Stimulated activated naive CD4-positive, alpha-beta T cell treated with Interleukin-2 at 50 U/mL for 16 hours (primary cell): ENCODE measurements around the gene TRIM61.
"Not testable (repeated sequence)": the region's sequence is repeated elsewhere in the genome, so short reads cannot be mapped to it uniquely, and the experiment has no call there.

Source experiments
- DNase-seq: peaks from one replicate; lab custom pipeline; 2025; lab: John Stamatoyannopoulos, UW

TRIM61 gene

GRCh38 chr4:164977243-164978164 lies at the start of gene TRIM61:
Gene TRIM61 (minus strand): TSS chr4:164977657. CDS start chr4:164970002, 7,655 bp downstream.
- DNase-seq = peak; percentile 10

- not testable (repeated sequence) for DNase-seq
These were observed 48.3 kb upstream of the TRIM61 start for GRCh38 chr4:165025782-165026181.

- DNase-seq = not testable (repeated sequence)
These were observed 42.5 kb upstream of the TRIM61 start for GRCh38 chr4:165019995-165020394.

- DNase-seq = no peak
These were observed 39.5 kb upstream of the TRIM61 start for GRCh38 chr4:165016971-165017370.

GRCh38 chr4:165013691-165014090 lies 36.2 kb upstream of the TRIM61 start:
- no peak for DNase-seq

GRCh38 chr4:165011403-165011802 lies 33.9 kb upstream of the TRIM61 start:
- DNase-seq = no peak

GRCh38 chr4:165010991-165011390 lies 33.5 kb upstream of the TRIM61 start:
- DNase-seq = no peak

GRCh38 chr4:165010487-165010886 lies 33.0 kb upstream of the TRIM61 start:
- DNase-seq = no peak

GRCh38 chr4:165009493-165010227 lies 32.2 kb upstream of the TRIM61 start:
- no peak for DNase-seq

- DNase-seq = no peak
These were observed 29.4 kb upstream of the TRIM61 start for GRCh38 chr4:165006886-165007285.

GRCh38 chr4:165006456-165006855 lies 29.0 kb upstream of the TRIM61 start:
- DNase-seq = no peak

GRCh38 chr4:165005352-165005925 lies 28.0 kb upstream of the TRIM61 start:
- DNase-seq = no peak

- not testable (repeated sequence) for DNase-seq
These were observed 24.5 kb upstream of the TRIM61 start for GRCh38 chr4:165001957-165002356.

GRCh38 chr4:164998526-164999080 lies 21.1 kb upstream of the TRIM61 start:
- DNase-seq = not testable (repeated sequence)

GRCh38 chr4:164997941-164998340 lies 20.5 kb upstream of the TRIM61 start:
- DNase-seq = no peak

GRCh38 chr4:164997324-164997723 lies 19.9 kb upstream of the TRIM61 start:
- no peak for DNase-seq

- DNase-seq = not testable (repeated sequence)
These were observed 18.7 kb upstream of the TRIM61 start for GRCh38 chr4:164996123-164996522.

GRCh38 chr4:164990786-164991185 lies 13.3 kb upstream of the TRIM61 start:
- not testable (repeated sequence) for DNase-seq

GRCh38 chr4:164989471-164989870 lies 12.0 kb upstream of the TRIM61 start:
- no peak for DNase-seq

GRCh38 chr4:164971929-164972328 lies 5.5 kb downstream of the TRIM61 start:
- DNase-seq = not testable (repeated sequence)

GRCh38 chr4:164959896-164960295 lies 17.6 kb downstream of the TRIM61 start:
- DNase-seq = no peak

GRCh38 chr4:164959421-164959820 lies 18.0 kb downstream of the TRIM61 start:
- not testable (repeated sequence) for DNase-seq
